ES-I3 (cell line): Measurements from ENCODE around the gene CARD11.
"Not testable (repeated sequence)": the region's sequence is repeated elsewhere in the genome, so short reads cannot be mapped to it uniquely, and the experiment has no call there.

ENCODE experiments used
- H3K36me3 ChIP-seq: 2 replicates; pipeline ENCODE4 v1.6.1; 2013; ENCODE audit warnings: mild to moderate bottlenecking, low read length, control low read depth, moderate library complexity; ENCODE audit not compliant: insufficient read depth
- H3K4me1 ChIP-seq: 2 replicates; pipeline ENCODE4 v1.6.1; 2013; ENCODE audit warnings: mild to moderate bottlenecking, control low read depth, low read length; ENCODE audit not compliant: insufficient read depth
- H3K9ac ChIP-seq: 2 replicates; pipeline ENCODE4 v1.6.1; 2013; ENCODE audit warnings: low read depth, mild to moderate bottlenecking, low read length, moderate library complexity
- H3K9me3 ChIP-seq: 2 replicates; pipeline ENCODE4 v1.6.1; 2013; ENCODE audit warnings: mild to moderate bottlenecking, low read length, moderate library complexity; ENCODE audit not compliant: control insufficient read depth, insufficient read depth

CARD11 gene

GRCh38 chr7:3041986-3042675 is 1.5 kb downstream of the CARD11 start:
- H3K9me3 ChIP-seq = no peaks in the 10 kb centered on the region
- peaks cover 6% of the 10 kb centered on the region; the same call in 1 of the 2 replicates for H3K4me1 ChIP-seq
- H3K36me3 ChIP-seq = no peaks in the 10 kb centered on the region
- peak overlapping the region; percentile 48; the same call in 1 of the 2 replicates for H3K9ac ChIP-seq

- H3K36me3 ChIP-seq = no peaks in the 10 kb centered on the region
- H3K9me3 ChIP-seq = no peaks in the 10 kb centered on the region
- H3K4me1 ChIP-seq = peaks cover 6% of the 10 kb centered on the region; the same call in 1 of the 2 replicates
- H3K9ac ChIP-seq = no peak overlapping the region
Observed at GRCh38 chr7:3039787-3040186, 3.9 kb downstream of the CARD11 start.

GRCh38 chr7:3038011-3038410 is 5.7 kb downstream of the CARD11 start:
- H3K4me1 ChIP-seq, H3K9ac ChIP-seq, H3K9me3 ChIP-seq, H3K36me3 ChIP-seq: not testable (repeated sequence)

GRCh38 chr7:3037259-3037658 is 6.4 kb downstream of the CARD11 start:
- Histone ChIP-seq H3K36me3 (no peaks in the 10 kb centered on the region), H3K9ac (no peak overlapping the region), H3K9me3 (no peaks in the 10 kb centered on the region), H3K4me1 (0 out of 2 replicates have a peak, but pooled peaks cover under 1% of the 10 kb centered on the region)

- Histone ChIP-seq H3K9ac (no peak overlapping the region), H3K9me3 (no peaks in the 10 kb centered on the region), H3K4me1 (no peaks in the 10 kb centered on the region), H3K36me3 (no peaks in the 10 kb centered on the region)
Observed at GRCh38 chr7:3034591-3035150, 9.0 kb downstream of the CARD11 start.

- Histone ChIP-seq H3K4me1 (peaks cover 8% of the 10 kb centered on the region; the same call in 1 of the 2 replicates), H3K36me3 (no peaks in the 10 kb centered on the region), H3K9ac (no peak overlapping the region), H3K9me3 (no peaks in the 10 kb centered on the region)
Observed at GRCh38 chr7:3033581-3033980, 10.1 kb downstream of the CARD11 start.

GRCh38 chr7:3033136-3033535 is 10.5 kb downstream of the CARD11 start:
- H3K9me3 ChIP-seq = no peaks in the 10 kb centered on the region
- peaks cover 12% of the 10 kb centered on the region for H3K4me1 ChIP-seq
- no peaks in the 10 kb centered on the region for H3K36me3 ChIP-seq
- H3K9ac ChIP-seq = no peak overlapping the region

GRCh38 chr7:3032256-3032655 is 11.4 kb downstream of the CARD11 start:
- no peaks in the 10 kb centered on the region for H3K9me3 ChIP-seq
- H3K4me1 ChIP-seq = peaks cover 15% of the 10 kb centered on the region
- H3K9ac ChIP-seq = no peak overlapping the region
- H3K36me3 ChIP-seq = no peaks in the 10 kb centered on the region

GRCh38 chr7:3029138-3029537 is 14.5 kb downstream of the CARD11 start:
- Histone ChIP-seq H3K4me1 (peaks cover 15% of the 10 kb centered on the region), H3K9me3 (no peaks in the 10 kb centered on the region), H3K9ac (no peak overlapping the region), H3K36me3 (no peaks in the 10 kb centered on the region)

- no peak overlapping the region for H3K9ac ChIP-seq
- H3K4me1 ChIP-seq = peaks cover 15% of the 10 kb centered on the region
- no peaks in the 10 kb centered on the region for H3K9me3 ChIP-seq
- H3K36me3 ChIP-seq = no peaks in the 10 kb centered on the region
Observed at GRCh38 chr7:3028758-3029093, 14.9 kb downstream of the CARD11 start.

- Histone ChIP-seq H3K4me1 (peaks cover 15% of the 10 kb centered on the region), H3K36me3 (no peaks in the 10 kb centered on the region), H3K9me3 (no peaks in the 10 kb centered on the region), H3K9ac (no peak overlapping the region)
Observed at GRCh38 chr7:3028071-3028757, 15.5 kb downstream of the CARD11 start.

GRCh38 chr7:3027005-3027845 is 16.4 kb downstream of the CARD11 start:
- peaks cover 15% of the 10 kb centered on the region for H3K4me1 ChIP-seq
- H3K9ac ChIP-seq = no peak overlapping the region
- H3K9me3 ChIP-seq = no peaks in the 10 kb centered on the region
- no peaks in the 10 kb centered on the region for H3K36me3 ChIP-seq

- Histone ChIP-seq H3K9me3 (no peaks in the 10 kb centered on the region; the same call in 1 of the 2 replicates), H3K4me1 (peaks cover 15% of the 10 kb centered on the region), H3K9ac (no peak overlapping the region), H3K36me3 (no peaks in the 10 kb centered on the region)
Observed at GRCh38 chr7:3025616-3026015, 18.1 kb downstream of the CARD11 start.

GRCh38 chr7:3021825-3022224 is 21.8 kb downstream of the CARD11 start:
- Histone ChIP-seq H3K4me1 (no peaks in the 10 kb centered on the region), H3K36me3 (peaks cover 8% of the 10 kb centered on the region; the same call in 1 of the 2 replicates), H3K9ac (no peak overlapping the region), H3K9me3 (no peaks in the 10 kb centered on the region; the same call in 1 of the 2 replicates)
